HG03432 (cell line): ENCODE measurements around the gene SLC26A11.

ENCODE experiments used
- ATAC-seq: cut with Tn5 transposase; IDR thresholded peaks from one replicate; pipeline ENCODE4 v1.9.1; 2021; ENCODE audit warnings: mild to moderate bottlenecking, moderate library complexity; ENCODE audit not compliant: unreplicated experiment

The SLC26A11 gene

GRCh38 chr17:80216473-80217456 lies 3.5 kb upstream of the SLC26A11 start:
- ATAC-seq: no peak

GRCh38 chr17:80217703-80218362 lies 2.4 kb upstream of the SLC26A11 start:
- no peak for ATAC-seq

- no peak for ATAC-seq
Observed at GRCh38 chr17:80218391-80218790, 1.8 kb upstream of the SLC26A11 start.

- ATAC-seq: peak; percentile 48
Observed at GRCh38 chr17:80219013-80219762, 1.0 kb upstream of the SLC26A11 start.

- ATAC-seq: no peak
Observed at GRCh38 chr17:80219763-80220053, 519 bp upstream of the SLC26A11 start.

- ATAC-seq: no peak
Observed at GRCh38 chr17:80220736-80221215, 549 bp downstream of the SLC26A11 start.

GRCh38 chr17:80221351-80222105 lies 1.3 kb downstream of the SLC26A11 start:
- ATAC-seq: no peak

GRCh38 chr17:80222376-80223141 lies 2.3 kb downstream of the SLC26A11 start:
- no peak for ATAC-seq

GRCh38 chr17:80223142-80223815 lies 3.1 kb downstream of the SLC26A11 start:
- ATAC-seq: no peak

- ATAC-seq: no peak
Observed at GRCh38 chr17:80223838-80224497, 3.7 kb downstream of the SLC26A11 start.

GRCh38 chr17:80224683-80225082 lies 4.5 kb downstream of the SLC26A11 start:
- ATAC-seq: no peak

- no peak for ATAC-seq
Observed at GRCh38 chr17:80225230-80225629, 5.0 kb downstream of the SLC26A11 start.

GRCh38 chr17:80227156-80227555 lies 6.9 kb downstream of the SLC26A11 start:
- ATAC-seq: no peak

- no peak for ATAC-seq
Observed at GRCh38 chr17:80227666-80228065, 7.4 kb downstream of the SLC26A11 start.

GRCh38 chr17:80228477-80228876 lies 8.2 kb downstream of the SLC26A11 start:
- ATAC-seq: no peak

- ATAC-seq: no peak
Observed at GRCh38 chr17:80229011-80229410, 8.8 kb downstream of the SLC26A11 start.

- ATAC-seq: no peak
Observed at GRCh38 chr17:80232438-80232837, 12.2 kb downstream of the SLC26A11 start.

GRCh38 chr17:80233202-80233601 lies 13.0 kb downstream of the SLC26A11 start:
- ATAC-seq: no peak

- ATAC-seq: no peak
Observed at GRCh38 chr17:80236911-80237310, 16.7 kb downstream of the SLC26A11 start.
